Endothelial cell (in vitro differentiated cells): ENCODE results near the gene ZSCAN12. TPM values are rescaled to one million over a fixed set of nuclear protein-coding genes. Genes with fewer than 3 reads are reported as not detected.

ENCODE experiments used
- DNase-seq: peaks from one replicate; pipeline ENCODE4 v3.0.0; 2021; ENCODE audit warnings: low spot score
- H3K27ac Mint-ChIP-seq: one replicate; pipeline ENCODE4 v1.8.0; 2021; ENCODE audit warnings: mixed read lengths, inconsistent platforms; ENCODE audit not compliant: unreplicated experiment
- H3K27me3 Mint-ChIP-seq: one replicate; pipeline ENCODE4 v1.8.0; 2021; ENCODE audit warnings: mild to moderate bottlenecking, moderate library complexity, mixed read lengths, inconsistent platforms; ENCODE audit not compliant: unreplicated experiment
- H3K36me3 Mint-ChIP-seq: one replicate; pipeline ENCODE4 v1.8.0; 2021; ENCODE audit warnings: mild to moderate bottlenecking, low read depth, mixed read lengths, inconsistent platforms; ENCODE audit not compliant: unreplicated experiment
- H3K4me1 Mint-ChIP-seq: one replicate; pipeline ENCODE4 v1.8.0; 2021; ENCODE audit warnings: mild to moderate bottlenecking, mixed read lengths, inconsistent platforms; ENCODE audit not compliant: unreplicated experiment
- H3K4me3 Mint-ChIP-seq: one replicate; pipeline ENCODE4 v1.8.0; 2021; ENCODE audit warnings: mild to moderate bottlenecking, mixed read lengths, inconsistent platforms; ENCODE audit not compliant: unreplicated experiment
- H3K9me3 Mint-ChIP-seq: one replicate; pipeline ENCODE4 v1.8.0; 2021; ENCODE audit warnings: mixed read lengths, inconsistent platforms; ENCODE audit not compliant: unreplicated experiment
- total RNA-seq: library from RNA; stranded (reverse); fragmentation: NEBNext Ultra II Directional; extraction: Animal tissue kit (Norgen Biotek cat#: 25700); gene quantifications from one replicate; pipeline ENCODE4 v1.2.1, GENCODE V29; 2021; ENCODE audit not compliant: unreplicated experiment
- TF ChIP-seq, protein P1 (sequence below): fragments of 200-600 bp; sonication (generic); IDR thresholded peaks from one replicate; pipeline ENCODE4 v1.5.0; 2021; ENCODE audit warnings: antibody characterized with exemption; ENCODE audit not compliant: unreplicated experiment

The ZSCAN12 gene
- total RNA-seq, 1 donor from 2014 or later, result 9.5 TPM

DNA sequence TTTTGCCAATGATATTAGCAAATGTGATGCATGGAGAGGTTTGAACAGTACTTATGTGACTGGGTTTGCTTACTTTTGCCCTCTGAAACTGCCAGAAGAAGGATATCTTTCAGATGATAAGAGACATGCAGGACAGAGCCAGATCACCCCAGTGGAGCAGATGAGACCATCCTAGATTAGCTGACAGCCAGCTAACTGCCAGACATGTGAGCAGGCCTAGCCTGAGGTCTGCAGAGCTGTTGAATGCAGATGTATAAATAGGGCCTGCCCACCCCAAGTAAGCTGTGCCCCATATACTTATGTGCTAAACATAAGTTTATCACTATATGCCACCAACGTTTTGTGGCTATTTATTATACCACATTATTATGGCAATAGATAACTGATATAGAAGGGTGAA lies 69.5 kb downstream of the ZSCAN12 start:
- no peak for DNase-seq
- Mint-ChIP-seq H3K36me3 (peaks cover 28% of the 10 kb centered on the region), H3K4me1 (peaks cover 11% of the 10 kb centered on the region), H3K27ac (no peak overlapping the region), H3K4me3 (no peak overlapping the region), H3K9me3 (peaks cover 13% of the 10 kb centered on the region), H3K27me3 (peaks cover 2% of the 10 kb centered on the region)
- TF ChIP-seq, protein P1, sequence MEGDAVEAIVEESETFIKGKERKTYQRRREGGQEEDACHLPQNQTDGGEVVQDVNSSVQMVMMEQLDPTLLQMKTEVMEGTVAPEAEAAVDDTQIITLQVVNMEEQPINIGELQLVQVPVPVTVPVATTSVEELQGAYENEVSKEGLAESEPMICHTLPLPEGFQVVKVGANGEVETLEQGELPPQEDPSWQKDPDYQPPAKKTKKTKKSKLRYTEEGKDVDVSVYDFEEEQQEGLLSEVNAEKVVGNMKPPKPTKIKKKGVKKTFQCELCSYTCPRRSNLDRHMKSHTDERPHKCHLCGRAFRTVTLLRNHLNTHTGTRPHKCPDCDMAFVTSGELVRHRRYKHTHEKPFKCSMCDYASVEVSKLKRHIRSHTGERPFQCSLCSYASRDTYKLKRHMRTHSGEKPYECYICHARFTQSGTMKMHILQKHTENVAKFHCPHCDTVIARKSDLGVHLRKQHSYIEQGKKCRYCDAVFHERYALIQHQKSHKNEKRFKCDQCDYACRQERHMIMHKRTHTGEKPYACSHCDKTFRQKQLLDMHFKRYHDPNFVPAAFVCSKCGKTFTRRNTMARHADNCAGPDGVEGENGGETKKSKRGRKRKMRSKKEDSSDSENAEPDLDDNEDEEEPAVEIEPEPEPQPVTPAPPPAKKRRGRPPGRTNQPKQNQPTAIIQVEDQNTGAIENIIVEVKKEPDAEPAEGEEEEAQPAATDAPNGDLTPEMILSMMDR, result no peak

Other genes with a start within 250 kb of the ZSCAN12 start
- 17.5 TPM for gene ZSCAN9, start 174.5 kb downstream of the ZSCAN12 start, total RNA-seq
- 10.6 TPM for gene ZKSCAN4, start 147.5 kb downstream of the ZSCAN12 start, total RNA-seq
- gene NKAPL, start 140.4 kb downstream of the ZSCAN12 start, total RNA-seq, result 0.44 TPM
- gene ZSCAN26, start 132.6 kb downstream of the ZSCAN12 start, total RNA-seq, result 18.4 TPM
- 9.7 TPM for gene PGBD1, start 118.2 kb downstream of the ZSCAN12 start, total RNA-seq
- 3.7 TPM for gene ZSCAN31, start 63.6 kb downstream of the ZSCAN12 start, total RNA-seq
- 9.5 TPM for gene ZKSCAN3, start 49.8 kb downstream of the ZSCAN12 start, total RNA-seq
- gene ZSCAN23, start 43.7 kb upstream of the ZSCAN12 start, total RNA-seq, result 6.8 TPM
- not detected for gene GPX6, start 116.0 kb upstream of the ZSCAN12 start, total RNA-seq
- not detected for gene GPX5, start 126.1 kb upstream of the ZSCAN12 start, total RNA-seq